Measurements from ENCODE around the gene MYH16.
"Not testable (repeated sequence)": the region's sequence is repeated elsewhere in the genome, so short reads cannot be mapped to it uniquely, and the experiment has no call there.

Gene MYH16

DNA sequence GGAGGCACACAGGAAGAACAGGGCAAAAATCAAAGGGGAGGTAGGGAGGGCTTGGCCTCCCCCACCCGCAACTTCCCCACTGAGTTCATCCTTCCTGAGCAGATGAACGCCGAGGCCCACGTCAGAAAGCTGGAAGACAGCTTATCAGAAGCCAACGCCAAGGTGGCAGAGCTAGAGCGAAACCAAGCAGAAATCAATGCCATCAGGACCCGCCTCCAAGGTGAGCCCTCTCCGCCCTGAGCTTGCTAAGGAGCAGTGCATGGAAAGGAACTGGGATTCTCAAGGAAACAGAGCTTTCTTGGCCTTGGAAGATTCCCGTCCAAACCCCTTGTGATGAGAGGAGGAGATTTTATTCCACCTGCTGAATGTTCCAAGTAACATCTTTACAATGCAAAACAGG, 16.5 kb downstream of the MYH16 start:
- H3K36me3 ChIP-seq: no peaks in the 10 kb centered on the region
- H3K4me3 ChIP-seq (ENCODE audit: low read depth, low read length): no peak overlapping the region
- TF ChIP-seq, protein P1, sequence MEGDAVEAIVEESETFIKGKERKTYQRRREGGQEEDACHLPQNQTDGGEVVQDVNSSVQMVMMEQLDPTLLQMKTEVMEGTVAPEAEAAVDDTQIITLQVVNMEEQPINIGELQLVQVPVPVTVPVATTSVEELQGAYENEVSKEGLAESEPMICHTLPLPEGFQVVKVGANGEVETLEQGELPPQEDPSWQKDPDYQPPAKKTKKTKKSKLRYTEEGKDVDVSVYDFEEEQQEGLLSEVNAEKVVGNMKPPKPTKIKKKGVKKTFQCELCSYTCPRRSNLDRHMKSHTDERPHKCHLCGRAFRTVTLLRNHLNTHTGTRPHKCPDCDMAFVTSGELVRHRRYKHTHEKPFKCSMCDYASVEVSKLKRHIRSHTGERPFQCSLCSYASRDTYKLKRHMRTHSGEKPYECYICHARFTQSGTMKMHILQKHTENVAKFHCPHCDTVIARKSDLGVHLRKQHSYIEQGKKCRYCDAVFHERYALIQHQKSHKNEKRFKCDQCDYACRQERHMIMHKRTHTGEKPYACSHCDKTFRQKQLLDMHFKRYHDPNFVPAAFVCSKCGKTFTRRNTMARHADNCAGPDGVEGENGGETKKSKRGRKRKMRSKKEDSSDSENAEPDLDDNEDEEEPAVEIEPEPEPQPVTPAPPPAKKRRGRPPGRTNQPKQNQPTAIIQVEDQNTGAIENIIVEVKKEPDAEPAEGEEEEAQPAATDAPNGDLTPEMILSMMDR (IDR thresholded peaks at IDR 0.05; ENCODE audit: low read depth, low read length): no peak
- no peaks in the 10 kb centered on the region for H3K9me3 ChIP-seq (ENCODE audit: severe bottlenecking)
- no peak overlapping the region for H3K27ac ChIP-seq
- no peaks in the 10 kb centered on the region for H3K27me3 ChIP-seq (ENCODE audit: insufficient read depth, low read depth, severe bottlenecking)
- DNase-seq: no peak

- not testable (repeated sequence) for H3K27ac ChIP-seq; H3K4me3 ChIP-seq (ENCODE audit: low read depth, low read length); H3K27me3 ChIP-seq (ENCODE audit: insufficient read depth, low read depth, severe bottlenecking); DNase-seq; H3K36me3 ChIP-seq; H3K9me3 ChIP-seq (ENCODE audit: severe bottlenecking)
Observed at GRCh38 chr7:99290148-99290547, 17.5 kb downstream of the MYH16 start.

DNA sequence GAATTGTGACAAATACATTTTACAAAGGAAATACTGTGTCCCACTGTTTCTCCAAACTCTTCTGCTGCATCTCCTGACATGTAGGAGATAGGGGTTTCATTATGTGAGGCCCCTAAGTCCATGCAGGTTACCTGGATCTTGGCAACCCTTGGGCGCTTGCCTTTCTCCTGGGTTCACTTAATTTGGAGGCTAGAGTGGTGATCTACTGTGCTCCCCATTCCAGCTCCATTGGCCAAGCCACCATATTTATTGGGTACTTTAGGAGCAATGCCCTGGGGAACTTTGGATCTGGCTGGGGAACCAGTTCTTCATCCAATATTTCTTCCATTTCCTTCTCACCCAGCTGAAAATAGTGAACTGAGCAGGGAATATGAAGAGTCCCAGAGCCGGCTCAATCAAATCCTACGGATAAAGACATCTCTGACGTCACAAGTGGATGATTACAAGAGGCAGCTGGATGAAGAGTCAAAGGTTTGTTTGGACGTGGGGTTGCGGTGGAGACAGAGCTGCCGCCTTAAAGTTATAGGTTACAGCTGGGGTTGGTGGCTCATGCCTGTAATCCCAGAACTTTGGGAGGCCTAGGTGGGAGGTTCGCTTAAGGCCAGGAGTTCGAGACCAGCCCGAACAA, 18.5 kb downstream of the MYH16 start:
- Histone ChIP-seq H3K36me3 (no peaks in the 10 kb centered on the region), H3K4me3 (ENCODE audit: low read depth, low read length) (no peak overlapping the region), H3K9me3 (ENCODE audit: severe bottlenecking) (no peaks in the 10 kb centered on the region), H3K27me3 (ENCODE audit: insufficient read depth, low read depth, severe bottlenecking) (no peaks in the 10 kb centered on the region), H3K27ac (no peak overlapping the region)
- TF ChIP-seq, protein P1 (IDR thresholded peaks at IDR 0.05; ENCODE audit: low read depth, low read length): no peak
- DNase-seq: no peak

DNA sequence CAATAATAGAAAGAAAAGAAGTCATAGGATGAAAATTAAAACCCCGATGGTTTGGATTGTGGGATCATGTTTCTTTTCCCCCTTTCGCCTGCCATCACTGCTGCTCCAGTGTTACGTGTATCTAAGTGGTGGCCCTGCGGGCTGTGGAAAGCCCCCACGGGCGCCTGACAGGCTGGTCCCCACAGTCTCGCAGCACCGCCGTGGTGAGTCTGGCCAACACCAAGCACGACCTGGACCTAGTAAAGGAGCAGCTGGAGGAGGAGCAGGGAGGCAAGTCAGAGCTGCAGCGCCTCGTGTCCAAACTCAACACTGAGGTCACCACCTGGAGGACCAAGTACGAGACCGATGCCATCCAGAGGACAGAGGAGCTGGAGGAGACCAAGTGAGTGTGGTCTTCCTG, 19.5 kb downstream of the MYH16 start:
- no peak overlapping the region for H3K27ac ChIP-seq
- DNase-seq: no peak
- no peaks in the 10 kb centered on the region for H3K36me3 ChIP-seq
- no peak overlapping the region for H3K4me3 ChIP-seq (ENCODE audit: low read depth, low read length)
- H3K27me3 ChIP-seq (ENCODE audit: insufficient read depth, low read depth, severe bottlenecking): no peaks in the 10 kb centered on the region
- no peaks in the 10 kb centered on the region for H3K9me3 ChIP-seq (ENCODE audit: severe bottlenecking)
- TF ChIP-seq, protein P1 (IDR thresholded peaks at IDR 0.05; ENCODE audit: low read depth, low read length): no peak

- Histone ChIP-seq H3K9me3 (ENCODE audit: severe bottlenecking) (no peaks in the 10 kb centered on the region), H3K27me3 (ENCODE audit: insufficient read depth, low read depth, severe bottlenecking) (no peaks in the 10 kb centered on the region), H3K36me3 (no peaks in the 10 kb centered on the region), H3K27ac (no peak overlapping the region), H3K4me3 (ENCODE audit: low read depth, low read length) (no peak overlapping the region)
- TF ChIP-seq, protein P1 (IDR thresholded peaks at IDR 0.05; ENCODE audit: low read depth, low read length): no peak
- no peak for DNase-seq
Observed at GRCh38 chr7:99293167-99293566, 20.5 kb downstream of the MYH16 start.

DNA sequence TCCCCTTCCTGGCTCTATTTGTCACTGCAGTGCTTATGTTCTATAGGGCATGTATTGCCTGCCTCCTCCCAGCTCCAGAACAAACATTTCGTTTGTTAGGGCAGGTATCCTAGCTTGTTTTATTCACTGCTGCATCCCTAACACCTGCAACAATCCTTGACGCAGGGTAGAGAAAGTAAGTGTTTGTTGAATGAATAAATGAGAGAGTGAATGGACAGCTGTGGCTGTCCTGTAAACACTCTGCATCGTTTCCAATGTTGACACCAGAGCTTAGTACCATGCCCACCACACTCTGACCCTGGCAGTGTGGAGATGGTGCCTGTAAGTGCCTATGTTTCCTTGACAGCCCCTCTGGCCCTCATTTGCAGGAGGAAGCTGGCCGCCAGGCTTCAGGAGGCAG, 21.0 kb downstream of the MYH16 start:
- H3K27ac ChIP-seq: no peak overlapping the region
- no peaks in the 10 kb centered on the region for H3K27me3 ChIP-seq (ENCODE audit: insufficient read depth, low read depth, severe bottlenecking)
- no peak for DNase-seq
- H3K9me3 ChIP-seq (ENCODE audit: severe bottlenecking): no peaks in the 10 kb centered on the region
- TF ChIP-seq, protein P1 (IDR thresholded peaks at IDR 0.05; ENCODE audit: low read depth, low read length): no peak
- no peak overlapping the region for H3K4me3 ChIP-seq (ENCODE audit: low read depth, low read length)
- no peaks in the 10 kb centered on the region for H3K36me3 ChIP-seq
